Measurements from ENCODE around the gene ARHGAP11A. TPM values are rescaled to one million over a fixed set of nuclear protein-coding genes. Genes with fewer than 3 reads are reported as not detected.

Gene ARHGAP11A
- total and polyA plus RNA-seq, 2 of the 13 experiments (the other 11 are each of a cell fraction or from before 2014, with no cell fraction given), result 5.1 to 46.3 TPM

DNA sequence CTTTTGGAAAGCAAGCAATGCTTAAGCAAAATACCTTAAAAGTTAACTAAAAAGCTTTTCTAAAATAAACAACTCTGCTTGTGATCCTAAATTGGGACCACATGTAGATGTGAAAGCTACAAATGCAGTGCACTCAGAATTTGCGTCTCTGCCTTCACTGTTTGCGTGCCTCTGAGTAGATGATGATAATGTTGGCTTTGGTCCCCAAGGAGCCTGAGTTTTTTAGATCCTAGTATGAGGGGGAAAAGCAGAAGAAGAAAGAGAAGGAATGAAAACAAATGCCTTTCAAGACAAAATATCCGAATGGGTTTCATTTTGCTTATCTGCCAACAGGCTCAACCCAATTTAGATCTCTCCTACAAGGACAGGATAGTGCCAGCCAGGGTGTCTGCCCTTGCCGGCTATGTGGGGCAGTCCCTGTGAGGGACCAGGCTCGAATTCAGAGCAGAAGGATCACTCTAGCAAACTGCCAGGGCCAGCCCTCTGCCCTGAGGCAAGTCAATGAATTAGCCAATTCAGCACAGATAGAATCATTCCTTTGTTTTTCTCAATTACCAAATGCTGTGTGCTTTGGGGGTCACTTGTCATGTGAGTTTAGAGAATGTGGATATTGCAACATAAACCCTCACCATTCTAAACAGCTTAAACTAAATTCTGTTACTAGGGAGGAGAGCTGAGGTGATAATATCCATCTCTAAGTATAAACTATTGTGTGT, 54.8 kb downstream of the ARHGAP11A start (continued):
- TF ChIP-seq JUNB (CRISPR knock-in tag; IDR thresholded peaks at IDR 0.05; ENCODE audit: borderline replicate concordance) (no peak), ZBTB1 (CRISPR knock-in tag; IDR thresholded peaks at IDR 0.05; ENCODE audit: borderline replicate concordance) (no peak), GATAD2A (CRISPR knock-in tag; IDR thresholded peaks at IDR 0.05) (peak; percentile 72), ZNF616 (CRISPR knock-in tag; IDR thresholded peaks at IDR 0.05; ENCODE audit: low read depth) (no peak), ZNF251 (CRISPR knock-in tag; IDR thresholded peaks at IDR 0.05) (no peak), KDM5A (IDR thresholded peaks at IDR 0.05; ENCODE audit: borderline replicate concordance, low read length) (no peak), TOPORS (CRISPR knock-in tag; IDR thresholded peaks at IDR 0.05) (no peak), CREB1 (IDR thresholded peaks at IDR 0.05) (no peak), CREB1 (CRISPR knock-in tag; IDR thresholded peaks at IDR 0.05) (peak; percentile 44; the same call in 1 of the 2 replicates)
- TF ChIP-seq, protein P1, sequence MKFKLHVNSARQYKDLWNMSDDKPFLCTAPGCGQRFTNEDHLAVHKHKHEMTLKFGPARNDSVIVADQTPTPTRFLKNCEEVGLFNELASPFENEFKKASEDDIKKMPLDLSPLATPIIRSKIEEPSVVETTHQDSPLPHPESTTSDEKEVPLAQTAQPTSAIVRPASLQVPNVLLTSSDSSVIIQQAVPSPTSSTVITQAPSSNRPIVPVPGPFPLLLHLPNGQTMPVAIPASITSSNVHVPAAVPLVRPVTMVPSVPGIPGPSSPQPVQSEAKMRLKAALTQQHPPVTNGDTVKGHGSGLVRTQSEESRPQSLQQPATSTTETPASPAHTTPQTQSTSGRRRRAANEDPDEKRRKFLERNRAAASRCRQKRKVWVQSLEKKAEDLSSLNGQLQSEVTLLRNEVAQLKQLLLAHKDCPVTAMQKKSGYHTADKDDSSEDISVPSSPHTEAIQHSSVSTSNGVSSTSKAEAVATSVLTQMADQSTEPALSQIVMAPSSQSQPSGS (CRISPR knock-in tag; IDR thresholded peaks at IDR 0.05), result no peak
- TF ChIP-seq, protein P2, sequence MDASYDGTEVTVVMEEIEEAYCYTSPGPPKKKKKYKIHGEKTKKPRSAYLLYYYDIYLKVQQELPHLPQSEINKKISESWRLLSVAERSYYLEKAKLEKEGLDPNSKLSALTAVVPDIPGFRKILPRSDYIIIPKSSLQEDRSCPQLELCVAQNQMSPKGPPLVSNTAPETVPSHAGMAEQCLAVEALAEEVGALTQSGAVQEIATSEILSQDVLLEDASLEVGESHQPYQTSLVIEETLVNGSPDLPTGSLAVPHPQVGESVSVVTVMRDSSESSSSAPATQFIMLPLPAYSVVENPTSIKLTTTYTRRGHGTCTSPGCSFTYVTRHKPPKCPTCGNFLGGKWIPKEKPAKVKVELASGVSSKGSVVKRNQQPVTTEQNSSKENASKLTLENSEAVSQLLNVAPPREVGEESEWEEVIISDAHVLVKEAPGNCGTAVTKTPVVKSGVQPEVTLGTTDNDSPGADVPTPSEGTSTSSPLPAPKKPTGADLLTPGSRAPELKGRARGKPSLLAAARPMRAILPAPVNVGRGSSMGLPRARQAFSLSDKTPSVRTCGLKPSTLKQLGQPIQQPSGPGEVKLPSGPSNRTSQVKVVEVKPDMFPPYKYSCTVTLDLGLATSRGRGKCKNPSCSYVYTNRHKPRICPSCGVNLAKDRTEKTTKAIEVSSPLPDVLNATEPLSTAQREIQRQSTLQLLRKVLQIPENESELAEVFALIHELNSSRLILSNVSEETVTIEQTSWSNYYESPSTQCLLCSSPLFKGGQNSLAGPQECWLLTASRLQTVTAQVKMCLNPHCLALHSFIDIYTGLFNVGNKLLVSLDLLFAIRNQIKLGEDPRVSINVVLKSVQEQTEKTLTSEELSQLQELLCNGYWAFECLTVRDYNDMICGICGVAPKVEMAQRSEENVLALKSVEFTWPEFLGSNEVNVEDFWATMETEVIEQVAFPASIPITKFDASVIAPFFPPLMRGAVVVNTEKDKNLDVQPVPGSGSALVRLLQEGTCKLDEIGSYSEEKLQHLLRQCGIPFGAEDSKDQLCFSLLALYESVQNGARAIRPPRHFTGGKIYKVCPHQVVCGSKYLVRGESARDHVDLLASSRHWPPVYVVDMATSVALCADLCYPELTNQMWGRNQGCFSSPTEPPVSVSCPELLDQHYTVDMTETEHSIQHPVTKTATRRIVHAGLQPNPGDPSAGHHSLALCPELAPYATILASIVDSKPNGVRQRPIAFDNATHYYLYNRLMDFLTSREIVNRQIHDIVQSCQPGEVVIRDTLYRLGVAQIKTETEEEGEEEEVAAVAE (CRISPR knock-in tag; IDR thresholded peaks at IDR 0.05; ENCODE audit: borderline replicate concordance), result no peak
- TF ChIP-seq, protein P3, sequence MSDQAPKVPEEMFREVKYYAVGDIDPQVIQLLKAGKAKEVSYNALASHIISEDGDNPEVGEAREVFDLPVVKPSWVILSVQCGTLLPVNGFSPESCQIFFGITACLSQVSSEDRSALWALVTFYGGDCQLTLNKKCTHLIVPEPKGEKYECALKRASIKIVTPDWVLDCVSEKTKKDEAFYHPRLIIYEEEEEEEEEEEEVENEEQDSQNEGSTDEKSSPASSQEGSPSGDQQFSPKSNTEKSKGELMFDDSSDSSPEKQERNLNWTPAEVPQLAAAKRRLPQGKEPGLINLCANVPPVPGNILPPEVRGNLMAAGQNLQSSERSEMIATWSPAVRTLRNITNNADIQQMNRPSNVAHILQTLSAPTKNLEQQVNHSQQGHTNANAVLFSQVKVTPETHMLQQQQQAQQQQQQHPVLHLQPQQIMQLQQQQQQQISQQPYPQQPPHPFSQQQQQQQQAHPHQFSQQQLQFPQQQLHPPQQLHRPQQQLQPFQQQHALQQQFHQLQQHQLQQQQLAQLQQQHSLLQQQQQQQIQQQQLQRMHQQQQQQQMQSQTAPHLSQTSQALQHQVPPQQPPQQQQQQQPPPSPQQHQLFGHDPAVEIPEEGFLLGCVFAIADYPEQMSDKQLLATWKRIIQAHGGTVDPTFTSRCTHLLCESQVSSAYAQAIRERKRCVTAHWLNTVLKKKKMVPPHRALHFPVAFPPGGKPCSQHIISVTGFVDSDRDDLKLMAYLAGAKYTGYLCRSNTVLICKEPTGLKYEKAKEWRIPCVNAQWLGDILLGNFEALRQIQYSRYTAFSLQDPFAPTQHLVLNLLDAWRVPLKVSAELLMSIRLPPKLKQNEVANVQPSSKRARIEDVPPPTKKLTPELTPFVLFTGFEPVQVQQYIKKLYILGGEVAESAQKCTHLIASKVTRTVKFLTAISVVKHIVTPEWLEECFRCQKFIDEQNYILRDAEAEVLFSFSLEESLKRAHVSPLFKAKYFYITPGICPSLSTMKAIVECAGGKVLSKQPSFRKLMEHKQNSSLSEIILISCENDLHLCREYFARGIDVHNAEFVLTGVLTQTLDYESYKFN (CRISPR knock-in tag; conservative IDR thresholded peaks at IDR 0.05), result 0 out of 2 replicates have a peak, but pooled peaks have one; percentile 21

Measured in HepG2 (cell line).